ENCODE measurements around the gene DNAJC11. TPM values are rescaled to one million over a fixed set of nuclear protein-coding genes. Genes with fewer than 3 reads are reported as not detected.
"Not testable (repeated sequence)": the region's sequence is repeated elsewhere in the genome, so short reads cannot be mapped to it uniquely, and the experiment has no call there.

The DNAJC11 gene
- polyA plus RNA-seq, 3 donors: 14.1 to 25.4 (median 21.1) TPM

- 97 to 98% (median 97%) methylated on average over 7 of the region's 7 CpGs for WGBS, 3 donors
- not testable (repeated sequence) for H3K27ac ChIP-seq (ENCODE audit: low read depth, low read length)
Measured at GRCh38 chr1:6662468-6662867, 39.1 kb downstream of the DNAJC11 start.

DNA sequence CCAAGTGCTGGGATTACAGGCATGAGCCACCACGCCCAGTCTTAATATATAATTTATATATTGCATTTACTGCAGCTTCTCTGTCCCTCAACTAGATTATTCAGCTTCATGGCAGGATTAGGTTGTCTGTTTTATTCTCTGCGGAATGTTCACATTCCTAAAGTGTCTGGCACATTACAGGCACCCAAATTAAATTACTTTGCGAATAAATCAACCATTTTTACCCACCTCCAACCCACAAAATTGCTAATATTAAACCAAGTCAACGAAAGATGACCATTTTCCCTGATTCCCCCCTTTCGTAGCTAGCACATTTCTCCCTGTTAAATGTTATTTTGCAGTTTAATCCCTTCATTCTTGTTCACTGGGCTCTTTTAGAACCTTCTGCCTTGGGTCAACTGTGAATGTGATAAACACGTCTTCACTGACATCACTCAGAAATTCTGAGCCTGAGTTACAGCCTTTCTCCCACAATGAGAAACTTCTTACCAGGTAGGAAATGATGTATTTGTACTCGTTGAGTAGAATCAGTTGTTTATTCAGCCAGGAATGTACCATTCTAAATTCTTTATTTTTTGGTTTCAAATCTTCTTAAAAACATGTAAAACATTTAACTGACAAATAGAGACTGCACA lies 41.1 kb downstream of the DNAJC11 start:
- 78 to 90% (median 89%) methylated on average over 7 of the region's 7 CpGs for WGBS, 3 donors
- H3K27ac ChIP-seq (ENCODE audit: low read depth, low read length): no peak overlapping the region

DNA sequence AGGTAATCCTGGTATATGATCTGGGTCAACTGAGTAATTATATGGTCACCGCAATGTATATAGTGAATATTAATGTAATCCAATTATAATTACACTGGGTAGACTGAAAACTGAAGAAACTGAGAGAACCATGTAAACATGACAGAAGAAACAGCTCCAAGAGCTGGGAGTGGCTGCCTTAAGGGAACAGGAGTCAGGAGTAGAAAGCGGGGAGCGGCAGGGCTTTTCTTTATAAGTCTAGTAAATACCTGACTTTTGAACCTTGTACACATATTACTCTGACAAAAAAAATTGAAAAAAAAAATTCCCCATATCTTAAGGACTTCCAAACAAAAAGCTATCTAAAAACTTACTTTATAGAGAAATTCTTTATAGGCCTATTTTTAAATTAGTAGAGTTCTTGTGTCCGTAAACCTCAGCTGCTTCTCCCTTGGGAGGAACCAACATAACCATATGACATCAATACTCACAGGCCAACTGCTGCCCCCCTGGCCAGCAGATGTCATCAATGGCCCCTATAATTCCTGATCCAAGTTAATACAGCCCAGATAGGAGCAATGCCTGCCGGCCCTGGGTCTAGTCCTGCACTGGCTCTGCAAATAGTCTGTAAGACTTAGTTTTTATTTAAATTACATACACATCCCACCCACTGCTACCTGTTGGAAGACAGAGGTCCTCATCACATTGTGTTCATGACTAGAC lies 43.1 kb downstream of the DNAJC11 start:
- H3K27ac ChIP-seq (ENCODE audit: low read depth, low read length): no peak overlapping the region
- 84 to 91% (median 88%) methylated on average over 5 of the region's 5 CpGs for WGBS, 3 donors

- no peak overlapping the region for H3K27ac ChIP-seq (ENCODE audit: low read depth, low read length)
- WGBS, 3 donors: 90 to 93% (median 90%) methylated on average over 6 of the region's 6 CpGs
Measured at GRCh38 chr1:6657138-6657537, 44.5 kb downstream of the DNAJC11 start.

DNA sequence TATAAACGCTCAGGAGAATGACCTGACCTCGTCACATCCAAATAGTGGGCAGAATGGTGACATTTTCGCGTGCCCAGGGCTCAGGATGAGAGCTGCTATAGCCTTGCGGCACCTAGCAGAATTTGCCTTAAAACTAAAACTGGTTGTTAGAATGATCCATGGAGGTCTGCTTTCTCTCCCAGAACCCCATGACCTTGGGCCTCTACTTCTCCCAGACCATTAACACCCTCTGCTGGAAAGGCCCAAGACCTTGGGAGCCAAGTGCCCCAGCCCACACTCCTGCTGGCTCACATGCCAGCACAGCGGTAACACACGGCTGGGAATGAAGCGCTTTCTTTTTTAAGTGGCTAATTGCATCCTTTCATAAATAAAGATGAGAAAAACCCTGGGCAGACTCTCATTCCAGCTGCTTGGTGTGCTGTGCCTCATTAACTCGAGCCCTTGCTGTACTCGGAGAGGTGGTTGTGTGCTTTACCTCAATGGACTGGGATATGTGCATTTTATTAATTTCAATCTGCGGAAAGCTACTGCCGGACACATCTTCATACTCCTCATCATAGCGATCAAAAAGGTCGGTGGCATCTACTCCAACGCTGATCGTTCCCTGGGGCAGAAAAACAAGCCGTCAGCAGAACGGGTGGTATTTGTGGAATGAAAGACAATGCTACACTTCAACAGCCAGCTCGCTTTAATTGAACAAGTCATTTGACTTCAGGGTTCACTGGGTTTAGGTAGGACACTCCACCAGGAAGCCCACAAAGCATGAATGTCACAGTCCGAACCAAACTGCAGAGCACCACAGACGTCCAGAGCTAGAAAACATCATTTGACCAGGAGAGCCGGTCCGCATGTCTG lies 48.0 kb downstream of the DNAJC11 start:
- WGBS, 3 donors: 92 to 94% (median 93%) methylated on average over 23 of the region's 23 CpGs
- H3K27ac ChIP-seq (ENCODE audit: low read depth, low read length): no peak overlapping the region

- no peak overlapping the region for H3K27ac ChIP-seq (ENCODE audit: low read depth, low read length)
- WGBS, 3 donors: 66 to 74% (median 66%) methylated on average over 6 of the region's 6 CpGs
Measured at GRCh38 chr1:6652986-6653385, 48.6 kb downstream of the DNAJC11 start.

- no peak overlapping the region for H3K27ac ChIP-seq (ENCODE audit: low read depth, low read length)
- 76 to 92% (median 92%) methylated on average over 17 of the region's 17 CpGs for WGBS, 3 donors
Measured at GRCh38 chr1:6651909-6652308, 49.7 kb downstream of the DNAJC11 start.

DNA sequence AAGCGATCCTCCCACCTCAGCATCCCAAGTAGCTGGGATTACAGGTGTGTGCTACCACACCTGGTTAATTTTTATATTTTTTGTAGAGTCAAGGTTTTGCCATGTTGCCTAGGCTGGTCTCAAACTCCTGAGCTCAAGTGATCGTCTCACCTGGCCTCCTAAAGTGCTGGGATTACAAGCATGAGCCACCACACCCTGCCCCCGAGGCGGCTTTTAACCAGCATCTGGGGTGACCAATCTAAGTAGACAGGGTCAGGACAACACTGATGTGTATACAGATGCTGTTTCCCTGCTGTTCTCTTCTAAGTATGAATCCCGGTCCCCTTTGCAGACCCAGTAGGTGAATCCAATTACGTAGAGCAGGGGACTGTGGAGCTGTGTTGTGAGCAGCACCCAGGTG lies 53.1 kb downstream of the DNAJC11 start:
- H3K27ac ChIP-seq (ENCODE audit: low read depth, low read length): no peak overlapping the region
- 92 to 96% (median 92%) methylated on average over 6 of the region's 6 CpGs for WGBS, 3 donors

GRCh38 chr1:6646499-6647148 lies 55.0 kb downstream of the DNAJC11 start:
- H3K27ac ChIP-seq (ENCODE audit: low read depth, low read length): no peak overlapping the region
- WGBS, 3 donors: 36 to 62% (median 60%) methylated on average over 8 to 10 of the region's 10 CpGs

- WGBS, 3 donors: 90 to 95% (median 94%) methylated on average over 7 of the region's 7 CpGs
- no peak overlapping the region for H3K27ac ChIP-seq (ENCODE audit: low read depth, low read length)
Measured at GRCh38 chr1:6645018-6645417, 56.6 kb downstream of the DNAJC11 start.

GRCh38 chr1:6640867-6641266 lies 60.7 kb downstream of the DNAJC11 start:
- WGBS, 3 donors: 83 to 94% (median 91%) methylated on average over 3 of the region's 3 CpGs
- not testable (repeated sequence) for H3K27ac ChIP-seq (ENCODE audit: low read depth, low read length)

DNA sequence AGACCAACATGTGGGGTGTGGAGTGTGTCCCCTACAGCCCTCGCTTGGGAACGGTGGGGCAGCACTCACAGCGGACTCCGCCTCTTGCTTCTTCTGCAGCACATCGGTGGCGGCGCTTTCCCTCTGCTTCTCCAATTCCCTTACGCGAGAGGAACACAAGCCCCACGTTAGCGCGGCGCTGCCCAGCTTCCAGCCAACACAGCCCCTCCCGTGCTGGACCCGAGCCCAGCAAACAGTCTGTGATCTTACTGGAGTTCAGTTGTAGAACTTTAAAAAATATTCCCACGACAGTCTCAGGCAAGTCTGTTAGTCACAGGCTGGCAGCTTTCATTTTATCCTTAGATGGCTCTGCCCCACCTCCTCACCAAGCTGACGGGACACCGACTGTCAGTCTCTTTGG lies 63.4 kb downstream of the DNAJC11 start:
- no peak overlapping the region for H3K27ac ChIP-seq (ENCODE audit: low read depth, low read length)
- 51 to 59% (median 56%) methylated on average over 18 of the region's 18 CpGs for WGBS, 3 donors

DNA sequence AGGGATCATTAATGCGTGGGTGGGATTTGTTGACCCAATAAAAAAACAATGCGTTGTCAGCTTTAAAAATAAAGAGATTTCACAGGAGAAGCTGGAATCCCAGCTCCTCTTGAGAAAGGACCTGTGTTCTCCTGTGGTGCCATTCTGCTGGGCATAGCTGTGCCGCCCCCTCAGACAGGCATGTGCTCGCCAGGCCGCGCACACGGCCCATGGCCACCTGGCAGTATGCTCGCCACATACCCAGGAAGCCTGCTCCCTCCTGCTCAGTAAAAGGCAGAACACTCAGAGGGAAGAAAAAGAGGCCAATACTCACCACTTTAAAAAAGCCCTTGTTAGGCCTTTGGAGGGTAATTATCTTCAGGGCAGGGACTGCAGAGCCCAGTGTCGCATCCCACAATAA lies 63.8 kb downstream of the DNAJC11 start:
- 85 to 90% (median 86%) methylated on average over 9 of the region's 9 CpGs for WGBS, 3 donors
- no peak overlapping the region for H3K27ac ChIP-seq (ENCODE audit: low read depth, low read length)

- WGBS, 3 donors: 87 to 99% (median 95%) methylated on average over 6 of the region's 6 CpGs
- not testable (repeated sequence) for H3K27ac ChIP-seq (ENCODE audit: low read depth, low read length)
Measured at GRCh38 chr1:6636778-6637177, 64.8 kb downstream of the DNAJC11 start.

- no peak overlapping the region for H3K27ac ChIP-seq (ENCODE audit: low read depth, low read length)
- 75 to 86% (median 83%) methylated on average over 16 of the region's 16 CpGs for WGBS, 3 donors
Measured at GRCh38 chr1:6635910-6636760, 65.5 kb downstream of the DNAJC11 start.

DNA sequence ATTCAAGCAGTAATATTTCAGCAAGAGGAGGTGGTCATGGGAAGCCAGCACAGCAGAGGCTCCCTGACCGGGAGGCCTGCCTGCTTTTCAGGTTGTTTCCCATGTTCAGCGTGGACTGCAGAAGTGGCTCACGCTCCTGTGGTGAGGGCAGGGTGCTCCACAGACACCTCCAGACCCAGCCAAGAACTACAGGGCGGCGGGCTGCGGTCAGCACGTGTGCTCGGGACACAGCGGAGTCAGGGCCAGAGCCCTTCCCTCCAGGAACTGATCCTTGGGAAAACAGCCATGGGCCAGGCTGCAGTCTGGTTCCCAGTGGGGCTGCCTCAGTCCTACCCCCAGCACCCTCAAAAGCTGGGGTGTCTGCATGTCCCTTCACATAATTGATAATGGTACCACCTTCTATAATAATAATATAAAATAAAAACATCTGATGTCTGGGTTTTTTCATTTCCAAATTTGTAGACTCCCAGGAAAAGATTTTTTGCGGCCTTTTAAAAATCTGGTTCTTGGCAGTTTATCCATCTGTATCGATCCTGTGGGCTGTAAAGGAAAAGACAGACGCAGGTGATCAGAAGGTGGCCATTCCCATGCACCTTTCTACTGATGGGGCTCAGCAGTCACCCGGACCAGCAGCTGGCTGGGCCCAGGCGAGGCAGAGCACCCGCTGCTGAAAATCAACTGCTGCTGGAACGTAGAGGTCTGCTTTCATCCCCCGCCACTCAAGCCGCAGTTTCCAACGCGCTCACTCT lies 66.3 kb downstream of the DNAJC11 start:
- 47 to 88% (median 87%) methylated on average over 20 of the region's 20 CpGs for WGBS, 3 donors
- H3K27ac ChIP-seq (ENCODE audit: low read depth, low read length): no peak overlapping the region

GRCh38 chr1:6634371-6635052 lies 67.1 kb downstream of the DNAJC11 start:
- WGBS, 3 donors: 65 to 71% (median 68%) methylated on average over 28 to 29 of the region's 29 CpGs
- no peak overlapping the region for H3K27ac ChIP-seq (ENCODE audit: low read depth, low read length)
